GM21576 (cell line): ENCODE measurements around the gene TCF12.

Experiments
- ATAC-seq: cut with Tn5 transposase; IDR thresholded peaks from one replicate; pipeline ENCODE4 v1.9.1; 2021; ENCODE audit warnings: mild to moderate bottlenecking, moderate library complexity; ENCODE audit not compliant: unreplicated experiment

Gene TCF12

GRCh38 chr15:57309856-57310760 is 391.7 kb downstream of the TCF12 start:
- ATAC-seq = no peak

- no peak for ATAC-seq
These were observed 392.4 kb downstream of the TCF12 start for GRCh38 chr15:57310876-57311275.

- ATAC-seq = no peak
These were observed 393.5 kb downstream of the TCF12 start for GRCh38 chr15:57312006-57312317.

GRCh38 chr15:57312318-57313133 is 394.1 kb downstream of the TCF12 start:
- no peak for ATAC-seq

GRCh38 chr15:57313134-57313483 is 394.7 kb downstream of the TCF12 start:
- no peak for ATAC-seq

GRCh38 chr15:57314221-57314620 is 395.8 kb downstream of the TCF12 start:
- ATAC-seq = no peak

- no peak for ATAC-seq
These were observed 398.0 kb downstream of the TCF12 start for GRCh38 chr15:57316451-57316850.

GRCh38 chr15:57319226-57319918 is 400.9 kb downstream of the TCF12 start:
- ATAC-seq = no peak

GRCh38 chr15:57319919-57320560 is 401.6 kb downstream of the TCF12 start:
- no peak for ATAC-seq

GRCh38 chr15:57320631-57321220 is 402.3 kb downstream of the TCF12 start:
- no peak for ATAC-seq

GRCh38 chr15:57321485-57321884 is 403.0 kb downstream of the TCF12 start:
- no peak for ATAC-seq

GRCh38 chr15:57321973-57322601 is 403.6 kb downstream of the TCF12 start:
- ATAC-seq = no peak

GRCh38 chr15:57322602-57323250 is 404.3 kb downstream of the TCF12 start:
- ATAC-seq = no peak

GRCh38 chr15:57323299-57323805 is 404.9 kb downstream of the TCF12 start:
- no peak for ATAC-seq

GRCh38 chr15:57323806-57324589 is 405.6 kb downstream of the TCF12 start:
- ATAC-seq = no peak

- ATAC-seq = no peak
These were observed 406.1 kb downstream of the TCF12 start for GRCh38 chr15:57324590-57324890.

GRCh38 chr15:57324944-57325679 is 406.7 kb downstream of the TCF12 start:
- ATAC-seq = no peak

- ATAC-seq = no peak
These were observed 407.8 kb downstream of the TCF12 start for GRCh38 chr15:57326196-57326595.
